ENCODE data around the gene DDN. TPM values are rescaled to one million over a fixed set of nuclear protein-coding genes. Genes with fewer than 3 reads are reported as not detected.

DDN gene
- total and polyA plus RNA-seq, 9 of the 15 experiments (the other 6 are each of a cell fraction or from before 2014, with no cell fraction given), result 0.03 to 3.6 (median 1.6) TPM

GRCh38 chr12:48980953-48981756, 18.0 kb downstream of the DDN start (continued):
- TF ChIP-seq CTCF (IDR thresholded peaks at IDR 0.05 in 2 of 3, conservative IDR thresholded peaks at IDR 0.05 in 1 of 3; ENCODE audit: insufficient read depth in 2 of 3, low read depth in 1 of 3, low read length in 3 of 3), result peak in 2 of 3 experiments; percentile 3 to 44; a peak in 2 of 6 replicates
- no peak for TF ChIP-seq MAFF (IDR thresholded peaks at IDR 0.05; ENCODE audit: low read length)
- no peak for TF ChIP-seq ZNF699 (CRISPR knock-in tag; IDR thresholded peaks at IDR 0.05; ENCODE audit: insufficient replicate concordance)
- no peak for TF ChIP-seq JUND (IDR thresholded peaks at IDR 0.05; ENCODE audit: borderline replicate concordance, low read depth, low read length)
- TF ChIP-seq JUND (tag; IDR thresholded peaks at IDR 0.05; ENCODE audit: borderline replicate concordance, low read depth, low read length), result no peak
- TF ChIP-seq ARID1B (IDR thresholded peaks at IDR 0.05), result no peak
- TF ChIP-seq, protein P1, sequence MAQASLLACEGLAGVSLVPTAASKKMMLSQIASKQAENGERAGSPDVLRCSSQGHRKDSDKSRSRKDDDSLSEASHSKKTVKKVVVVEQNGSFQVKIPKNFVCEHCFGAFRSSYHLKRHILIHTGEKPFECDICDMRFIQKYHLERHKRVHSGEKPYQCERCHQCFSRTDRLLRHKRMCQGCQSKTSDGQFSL (CRISPR knock-in tag; IDR thresholded peaks at IDR 0.05), result 0 out of 2 replicates have a peak, but pooled peaks have one; percentile 34
- TF ChIP-seq, protein P1 (tag; IDR thresholded peaks at IDR 0.05), result no peak
- TF ChIP-seq HDGF (IDR thresholded peaks at IDR 0.05), result no peak
- TF ChIP-seq, protein P2, sequence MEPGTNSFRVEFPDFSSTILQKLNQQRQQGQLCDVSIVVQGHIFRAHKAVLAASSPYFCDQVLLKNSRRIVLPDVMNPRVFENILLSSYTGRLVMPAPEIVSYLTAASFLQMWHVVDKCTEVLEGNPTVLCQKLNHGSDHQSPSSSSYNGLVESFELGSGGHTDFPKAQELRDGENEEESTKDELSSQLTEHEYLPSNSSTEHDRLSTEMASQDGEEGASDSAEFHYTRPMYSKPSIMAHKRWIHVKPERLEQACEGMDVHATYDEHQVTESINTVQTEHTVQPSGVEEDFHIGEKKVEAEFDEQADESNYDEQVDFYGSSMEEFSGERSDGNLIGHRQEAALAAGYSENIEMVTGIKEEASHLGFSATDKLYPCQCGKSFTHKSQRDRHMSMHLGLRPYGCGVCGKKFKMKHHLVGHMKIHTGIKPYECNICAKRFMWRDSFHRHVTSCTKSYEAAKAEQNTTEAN (CRISPR knock-in tag; IDR thresholded peaks at IDR 0.05), result no peak
- TF ChIP-seq MTA3 (IDR thresholded peaks at IDR 0.05; ENCODE audit: borderline replicate concordance), result no peak
- no peak for TF ChIP-seq CUX1 (CRISPR knock-in tag; IDR thresholded peaks at IDR 0.05)
- no peak for TF ChIP-seq MAFK (IDR thresholded peaks at IDR 0.05; ENCODE audit: low read length)
- 0 out of 2 replicates have a peak, but pooled peaks have one; percentile 6 for TF ChIP-seq CEBPG (CRISPR knock-in tag; IDR thresholded peaks at IDR 0.05)
- no peak for TF ChIP-seq CEBPG (tag; conservative IDR thresholded peaks at IDR 0.05 in 1 of 2, IDR thresholded peaks at IDR 0.05 in 1 of 2)
- TF ChIP-seq CREB1 (IDR thresholded peaks at IDR 0.05), result no peak
- TF ChIP-seq CREB1 (CRISPR knock-in tag; IDR thresholded peaks at IDR 0.05), result peak; percentile 35; the same call in 1 of the 2 replicates
- no peak for TF ChIP-seq HNRNPK (IDR thresholded peaks at IDR 0.05; ENCODE audit: low read depth, low read length, poor library complexity, severe bottlenecking)
- TF ChIP-seq IRF2 (CRISPR knock-in tag; IDR thresholded peaks at IDR 0.05), result no peak

Measured in K562 (cell line).